Measurements from ENCODE around the gene PDE1C.

The PDE1C gene

GRCh38 chr7:31764462-31764861 is 305.7 kb downstream of the PDE1C start:
- no peaks in the 10 kb centered on the region for H3K9me3 ChIP-seq (ENCODE audit: control insufficient read depth, low read length)
- H3K4me1 ChIP-seq (ENCODE audit: control insufficient read depth, insufficient read depth, low read length): peaks cover 4% of the 10 kb centered on the region
- no peaks in the 10 kb centered on the region for H3K27me3 ChIP-seq (replicated peaks; ENCODE audit: control insufficient read depth, insufficient read depth, low read length)
- H3K4me3 ChIP-seq (ENCODE audit: low read length): no peak overlapping the region
- H3K9ac ChIP-seq (ENCODE audit: low read length): no peak overlapping the region
- H3K36me3 ChIP-seq (ENCODE audit: control insufficient read depth, insufficient read depth, low read length, severe bottlenecking): no peaks in the 10 kb centered on the region
- no peak for DNase-seq (ENCODE audit: low read depth)

- H3K9ac ChIP-seq (ENCODE audit: low read length): no peak overlapping the region
- no peaks in the 10 kb centered on the region for H3K9me3 ChIP-seq (ENCODE audit: control insufficient read depth, low read length)
- no peaks in the 10 kb centered on the region for H3K36me3 ChIP-seq (ENCODE audit: control insufficient read depth, insufficient read depth, low read length, severe bottlenecking)
- H3K4me1 ChIP-seq (ENCODE audit: control insufficient read depth, insufficient read depth, low read length): peaks cover 10% of the 10 kb centered on the region
- no peak overlapping the region for H3K4me3 ChIP-seq (ENCODE audit: low read length)
- H3K27me3 ChIP-seq (replicated peaks; ENCODE audit: control insufficient read depth, insufficient read depth, low read length): no peaks in the 10 kb centered on the region
- DNase-seq (ENCODE audit: low read depth): no peak
Measured at GRCh38 chr7:31763548-31763947, 306.7 kb downstream of the PDE1C start.

- DNase-seq (ENCODE audit: low read depth): peak; percentile 14
- Histone ChIP-seq H3K27me3 (replicated peaks; ENCODE audit: control insufficient read depth, insufficient read depth, low read length) (no peaks in the 10 kb centered on the region), H3K9me3 (ENCODE audit: control insufficient read depth, low read length) (no peaks in the 10 kb centered on the region), H3K9ac (ENCODE audit: low read length) (no peak overlapping the region), H3K4me3 (ENCODE audit: low read length) (no peak overlapping the region), H3K36me3 (ENCODE audit: control insufficient read depth, insufficient read depth, low read length, severe bottlenecking) (no peaks in the 10 kb centered on the region), H3K4me1 (ENCODE audit: control insufficient read depth, insufficient read depth, low read length) (peaks cover 10% of the 10 kb centered on the region)
Measured at GRCh38 chr7:31761646-31762045, 308.6 kb downstream of the PDE1C start.

- Histone ChIP-seq H3K36me3 (ENCODE audit: control insufficient read depth, insufficient read depth, low read length, severe bottlenecking) (no peaks in the 10 kb centered on the region), H3K4me1 (ENCODE audit: control insufficient read depth, insufficient read depth, low read length) (peaks cover 10% of the 10 kb centered on the region), H3K27me3 (replicated peaks; ENCODE audit: control insufficient read depth, insufficient read depth, low read length) (no peaks in the 10 kb centered on the region), H3K9ac (ENCODE audit: low read length) (no peak overlapping the region), H3K4me3 (ENCODE audit: low read length) (no peak overlapping the region), H3K9me3 (ENCODE audit: control insufficient read depth, low read length) (no peaks in the 10 kb centered on the region)
- no peak for DNase-seq (ENCODE audit: low read depth)
Measured at GRCh38 chr7:31758755-31759154, 311.5 kb downstream of the PDE1C start.

GRCh38 chr7:31751726-31752125 is 318.5 kb downstream of the PDE1C start:
- Histone ChIP-seq H3K4me1 (ENCODE audit: control insufficient read depth, insufficient read depth, low read length) (no peaks in the 10 kb centered on the region), H3K9me3 (ENCODE audit: control insufficient read depth, low read length) (no peaks in the 10 kb centered on the region), H3K36me3 (ENCODE audit: control insufficient read depth, insufficient read depth, low read length, severe bottlenecking) (no peaks in the 10 kb centered on the region), H3K27me3 (replicated peaks; ENCODE audit: control insufficient read depth, insufficient read depth, low read length) (no peaks in the 10 kb centered on the region), H3K9ac (ENCODE audit: low read length) (no peak overlapping the region), H3K4me3 (ENCODE audit: low read length) (no peak overlapping the region)
- no peak for DNase-seq (ENCODE audit: low read depth)

GRCh38 chr7:31748084-31748483 is 322.1 kb downstream of the PDE1C start:
- no peaks in the 10 kb centered on the region for H3K9me3 ChIP-seq (ENCODE audit: control insufficient read depth, low read length)
- H3K4me1 ChIP-seq (ENCODE audit: control insufficient read depth, insufficient read depth, low read length): no peaks in the 10 kb centered on the region
- peak; percentile 18 for DNase-seq (ENCODE audit: low read depth)
- H3K9ac ChIP-seq (ENCODE audit: low read length): no peak overlapping the region
- no peaks in the 10 kb centered on the region for H3K27me3 ChIP-seq (replicated peaks; ENCODE audit: control insufficient read depth, insufficient read depth, low read length)
- no peak overlapping the region for H3K4me3 ChIP-seq (ENCODE audit: low read length)
- H3K36me3 ChIP-seq (ENCODE audit: control insufficient read depth, insufficient read depth, low read length, severe bottlenecking): no peaks in the 10 kb centered on the region

- no peak overlapping the region for H3K9ac ChIP-seq (ENCODE audit: low read length)
- no peaks in the 10 kb centered on the region for H3K27me3 ChIP-seq (replicated peaks; ENCODE audit: control insufficient read depth, insufficient read depth, low read length)
- H3K9me3 ChIP-seq (ENCODE audit: control insufficient read depth, low read length): no peaks in the 10 kb centered on the region
- no peaks in the 10 kb centered on the region for H3K4me1 ChIP-seq (ENCODE audit: control insufficient read depth, insufficient read depth, low read length)
- no peaks in the 10 kb centered on the region for H3K36me3 ChIP-seq (ENCODE audit: control insufficient read depth, insufficient read depth, low read length, severe bottlenecking)
- no peak overlapping the region for H3K4me3 ChIP-seq (ENCODE audit: low read length)
- peak; percentile 16 for DNase-seq (ENCODE audit: low read depth)
Measured at GRCh38 chr7:31747553-31747952, 322.7 kb downstream of the PDE1C start.

- no peaks in the 10 kb centered on the region for H3K27me3 ChIP-seq (replicated peaks; ENCODE audit: control insufficient read depth, insufficient read depth, low read length)
- no peaks in the 10 kb centered on the region for H3K9me3 ChIP-seq (ENCODE audit: control insufficient read depth, low read length)
- no peaks in the 10 kb centered on the region for H3K4me1 ChIP-seq (ENCODE audit: control insufficient read depth, insufficient read depth, low read length)
- H3K36me3 ChIP-seq (ENCODE audit: control insufficient read depth, insufficient read depth, low read length, severe bottlenecking): no peaks in the 10 kb centered on the region
- H3K9ac ChIP-seq (ENCODE audit: low read length): no peak overlapping the region
- H3K4me3 ChIP-seq (ENCODE audit: low read length): no peak overlapping the region
- peak; percentile 87 for DNase-seq (ENCODE audit: low read depth)
Measured at GRCh38 chr7:31744294-31744874, 325.8 kb downstream of the PDE1C start.

GRCh38 chr7:31741852-31742251 is 328.4 kb downstream of the PDE1C start:
- Histone ChIP-seq H3K27me3 (replicated peaks; ENCODE audit: control insufficient read depth, insufficient read depth, low read length) (no peaks in the 10 kb centered on the region), H3K4me1 (ENCODE audit: control insufficient read depth, insufficient read depth, low read length) (no peaks in the 10 kb centered on the region), H3K4me3 (ENCODE audit: low read length) (no peak overlapping the region), H3K36me3 (ENCODE audit: control insufficient read depth, insufficient read depth, low read length, severe bottlenecking) (no peaks in the 10 kb centered on the region), H3K9ac (ENCODE audit: low read length) (no peak overlapping the region), H3K9me3 (ENCODE audit: control insufficient read depth, low read length) (no peaks in the 10 kb centered on the region)
- no peak for DNase-seq (ENCODE audit: low read depth)

GRCh38 chr7:31735991-31736982 is 333.9 kb downstream of the PDE1C start:
- no peak overlapping the region for H3K9ac ChIP-seq (ENCODE audit: low read length)
- no peaks in the 10 kb centered on the region for H3K9me3 ChIP-seq (ENCODE audit: control insufficient read depth, low read length)
- H3K27me3 ChIP-seq (replicated peaks; ENCODE audit: control insufficient read depth, insufficient read depth, low read length): peaks cover 5% of the 10 kb centered on the region
- H3K36me3 ChIP-seq (ENCODE audit: control insufficient read depth, insufficient read depth, low read length, severe bottlenecking): no peaks in the 10 kb centered on the region
- DNase-seq (ENCODE audit: low read depth): peak; percentile 87
- H3K4me3 ChIP-seq (ENCODE audit: low read length): no peak overlapping the region
- peaks cover 5% of the 10 kb centered on the region for H3K4me1 ChIP-seq (ENCODE audit: control insufficient read depth, insufficient read depth, low read length)

GRCh38 chr7:31734456-31734855 is 335.8 kb downstream of the PDE1C start:
- H3K27me3 ChIP-seq (replicated peaks; ENCODE audit: control insufficient read depth, insufficient read depth, low read length): peaks cover 10% of the 10 kb centered on the region
- H3K36me3 ChIP-seq (ENCODE audit: control insufficient read depth, insufficient read depth, low read length, severe bottlenecking): no peaks in the 10 kb centered on the region

More at GRCh38 chr7:31734456-31734855, 335.8 kb downstream of the PDE1C start:
- no peaks in the 10 kb centered on the region for H3K9me3 ChIP-seq (ENCODE audit: control insufficient read depth, low read length)
- H3K4me3 ChIP-seq (ENCODE audit: low read length): no peak overlapping the region
- DNase-seq (ENCODE audit: low read depth): peak; percentile 33
- no peak overlapping the region for H3K9ac ChIP-seq (ENCODE audit: low read length)
- peaks cover 5% of the 10 kb centered on the region for H3K4me1 ChIP-seq (ENCODE audit: control insufficient read depth, insufficient read depth, low read length)

Measured in adipocyte (in vitro differentiated cells).